ENCODE measurements around the gene TLR4. TPM values are rescaled to one million over a fixed set of nuclear protein-coding genes. Genes with fewer than 3 reads are reported as not detected.

Gene TLR4
- total and polyA plus RNA-seq, 9 of the 15 experiments (the other 6 are each of a cell fraction or from before 2014, with no cell fraction given): 0.02 TPM; not detected in 8

- Histone ChIP-seq H3K4me2 (ENCODE audit: insufficient read depth, low read length) (no peak overlapping the region), H3K9me1 (ENCODE audit: control insufficient read depth, insufficient read depth, low read length) (no peaks in the 10 kb centered on the region), H3K9ac (ENCODE audit: insufficient read depth in 1 of 2, low read depth in 2 of 2, low read length in 2 of 2) (no peak overlapping the region), H3K36me3 (ENCODE audit: control insufficient read depth, insufficient read depth, low read length) (no peaks in the 10 kb centered on the region), H3K79me2 (ENCODE audit: control insufficient read depth, insufficient read depth, low read length) (no peaks in the 10 kb centered on the region), H3K9me3 (replicated peaks; ENCODE audit: control insufficient read depth, insufficient read depth, low read depth, low read length) (no peaks in the 10 kb centered on the region), H3K27ac (ENCODE audit: extremely low read depth, low read depth, low read length) (no peak overlapping the region), H3K4me1 (replicated peaks in 1 of 2; ENCODE audit: control insufficient read depth in 2 of 2, insufficient read depth in 2 of 2, low read length in 2 of 2) (no peaks in the 10 kb centered on the region), H3K27me3 (ENCODE audit: control insufficient read depth in 2 of 2, insufficient read depth in 2 of 2, low read length in 2 of 2) (no peaks in the 10 kb centered on the region), H4K20me1 (replicated peaks; ENCODE audit: control insufficient read depth, insufficient read depth, low read length) (no peaks in the 10 kb centered on the region), H3K4me3 (no peak overlapping the region), H2AFZ (ENCODE audit: low read depth, low read length) (no peak overlapping the region)
- intact Hi-C loops (cut with micrococcal nuclease) (no loop called here), in situ Hi-C loops (cut with MboI) (no loop called here)
- FAIRE-seq (no peak), ATAC-seq (no peak), DNase-seq (ENCODE audit: extremely low read depth in 1 of 4, low spot score in 3 of 4) (no peak)
- ChIA-PET CTCF (ENCODE audit: low intra/inter-chr PET ratio) (no interaction called here), POLR2A (no interaction called here)
- no peak for TF ChIP-seq KLF13 (tag; IDR thresholded peaks at IDR 0.05; ENCODE audit: borderline replicate concordance, low read depth)
- no peak for TF ChIP-seq HMGN3 (IDR thresholded peaks at IDR 0.05; ENCODE audit: borderline replicate concordance, extremely low read depth, insufficient read length, low read depth, low read length)
- TF ChIP-seq ZNF79 (CRISPR knock-in tag; IDR thresholded peaks at IDR 0.05; ENCODE audit: low read depth): no peak
- TF ChIP-seq MAFG (tag; conservative IDR thresholded peaks at IDR 0.05): peak; percentile 63
- TF ChIP-seq MAFF (IDR thresholded peaks at IDR 0.05; ENCODE audit: low read length): peak; percentile 57
- no peak for TF ChIP-seq NFATC3 (IDR thresholded peaks at IDR 0.05)
- TF ChIP-seq NFE2L1 (tag; IDR thresholded peaks at IDR 0.05; ENCODE audit: borderline replicate concordance, low read depth): peak; percentile 52
- peak; percentile 52; the same call in 1 of the 2 replicates for TF ChIP-seq MAFK (IDR thresholded peaks at IDR 0.05; ENCODE audit: low read length)
- no peak for TF ChIP-seq OTX1 (CRISPR knock-in tag; IDR thresholded peaks at IDR 0.05)
- WGBS (ENCODE audit: insufficient coverage, low coverage, missing lambda C conversion rate): 5% methylated on average over 1 of the region's 1 CpG
- no TSS peak for BruUV-seq (replicated peaks)
Observed at GRCh38 chr9:117664419-117664818, 39.8 kb upstream of the TLR4 start.

Data from K562 (cell line).